Measurements from ENCODE around the gene TAF1A.

TAF1A gene

DNA sequence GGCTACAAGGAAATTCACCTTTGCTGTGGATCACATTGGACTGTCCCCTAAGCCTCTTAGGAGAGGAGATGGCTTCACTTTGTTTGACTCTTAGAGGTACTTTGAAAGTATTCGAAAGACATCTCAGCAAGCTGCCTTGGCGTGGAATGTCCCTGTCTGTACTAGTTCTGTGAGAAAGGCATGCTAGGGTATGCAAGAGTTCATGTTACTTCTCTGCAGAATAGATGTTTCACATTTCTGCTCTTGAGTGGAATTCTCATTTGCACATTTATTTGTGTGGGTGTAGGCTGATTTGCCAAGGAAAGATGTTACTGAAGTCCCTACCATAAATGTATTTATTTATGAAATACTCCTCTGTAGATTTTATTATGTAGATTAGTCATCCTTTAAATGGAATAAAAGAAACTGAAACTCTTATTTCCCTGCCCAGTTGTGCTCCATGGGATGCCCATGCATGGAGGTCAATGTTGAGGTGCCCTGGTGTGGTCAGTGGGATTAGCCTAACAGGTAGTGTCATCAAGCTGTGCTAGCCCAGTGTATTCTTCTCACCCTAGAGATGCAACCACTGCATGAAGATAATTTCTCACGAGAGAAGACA, 42.0 kb upstream of the TAF1A start:
- Histone ChIP-seq H3K9me3 (ENCODE audit: low read length) (no peaks in the 10 kb centered on the region), H4K20me1 (ENCODE audit: insufficient read depth, low read length) (no peaks in the 10 kb centered on the region), H3K27me3 (ENCODE audit: insufficient read depth, low read length) (no peaks in the 10 kb centered on the region), H3K79me2 (ENCODE audit: insufficient read depth, low read length) (no peaks in the 10 kb centered on the region), H3K4me3 (ENCODE audit: low read depth, low read length, poor library complexity, severe bottlenecking) (no peak overlapping the region), H3K4me1 (ENCODE audit: insufficient read depth, low read length, severe bottlenecking) (no peaks in the 10 kb centered on the region), H3K4me2 (ENCODE audit: low read length) (no peak overlapping the region), H3K9ac (ENCODE audit: low read length) (no peak overlapping the region), H3K36me3 (ENCODE audit: insufficient read depth, low read length) (peaks cover 31% of the 10 kb centered on the region), H3K9me2 (ENCODE audit: low read depth, low read length) (no peaks in the 10 kb centered on the region), H3F3A (ENCODE audit: insufficient read depth, low read length) (no peaks in the 10 kb centered on the region), H2AFZ (ENCODE audit: low read length) (no peak overlapping the region), H3K27ac (ENCODE audit: low read depth, low read length, poor library complexity, severe bottlenecking) (no peak overlapping the region)
- TF ChIP-seq, protein P1, sequence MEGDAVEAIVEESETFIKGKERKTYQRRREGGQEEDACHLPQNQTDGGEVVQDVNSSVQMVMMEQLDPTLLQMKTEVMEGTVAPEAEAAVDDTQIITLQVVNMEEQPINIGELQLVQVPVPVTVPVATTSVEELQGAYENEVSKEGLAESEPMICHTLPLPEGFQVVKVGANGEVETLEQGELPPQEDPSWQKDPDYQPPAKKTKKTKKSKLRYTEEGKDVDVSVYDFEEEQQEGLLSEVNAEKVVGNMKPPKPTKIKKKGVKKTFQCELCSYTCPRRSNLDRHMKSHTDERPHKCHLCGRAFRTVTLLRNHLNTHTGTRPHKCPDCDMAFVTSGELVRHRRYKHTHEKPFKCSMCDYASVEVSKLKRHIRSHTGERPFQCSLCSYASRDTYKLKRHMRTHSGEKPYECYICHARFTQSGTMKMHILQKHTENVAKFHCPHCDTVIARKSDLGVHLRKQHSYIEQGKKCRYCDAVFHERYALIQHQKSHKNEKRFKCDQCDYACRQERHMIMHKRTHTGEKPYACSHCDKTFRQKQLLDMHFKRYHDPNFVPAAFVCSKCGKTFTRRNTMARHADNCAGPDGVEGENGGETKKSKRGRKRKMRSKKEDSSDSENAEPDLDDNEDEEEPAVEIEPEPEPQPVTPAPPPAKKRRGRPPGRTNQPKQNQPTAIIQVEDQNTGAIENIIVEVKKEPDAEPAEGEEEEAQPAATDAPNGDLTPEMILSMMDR (IDR thresholded peaks at IDR 0.05; ENCODE audit: low read length), result no peak
- no peak for TF ChIP-seq EZH2 (IDR thresholded peaks at IDR 0.05; ENCODE audit: borderline replicate concordance, low read length)

DNA sequence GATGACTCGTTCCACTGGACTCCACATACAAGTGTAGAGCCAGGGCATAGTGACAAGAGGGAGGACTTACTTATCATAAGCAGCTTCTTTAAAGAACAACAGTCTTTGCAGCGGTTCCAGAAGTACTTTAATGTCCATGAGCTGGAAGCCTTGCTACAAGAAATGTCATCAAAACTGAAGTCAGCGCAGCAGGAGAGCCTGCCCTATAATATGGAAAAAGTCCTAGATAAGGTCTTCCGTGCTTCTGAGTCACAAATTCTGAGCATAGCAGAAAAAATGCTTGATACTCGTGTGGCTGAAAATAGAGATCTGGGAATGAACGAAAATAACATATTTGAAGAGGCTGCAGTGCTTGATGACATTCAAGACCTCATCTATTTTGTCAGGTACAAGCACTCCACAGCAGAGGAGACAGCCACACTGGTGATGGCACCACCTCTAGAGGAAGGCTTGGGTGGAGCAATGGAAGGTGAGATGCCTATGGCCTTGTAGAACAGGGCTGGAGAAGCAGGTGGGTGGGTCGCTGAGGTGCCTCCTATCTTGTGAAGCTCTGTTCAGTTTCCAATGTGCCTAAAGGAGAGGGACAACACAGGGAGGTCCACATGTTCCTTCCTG, 40.3 kb upstream of the TAF1A start:
- Histone ChIP-seq H3F3A (ENCODE audit: insufficient read depth, low read length) (no peaks in the 10 kb centered on the region), H3K9me2 (ENCODE audit: low read depth, low read length) (no peaks in the 10 kb centered on the region), H3K4me2 (ENCODE audit: low read length) (no peak overlapping the region), H2AFZ (ENCODE audit: low read length) (no peak overlapping the region), H3K27me3 (ENCODE audit: insufficient read depth, low read length) (no peaks in the 10 kb centered on the region), H3K9ac (ENCODE audit: low read length) (no peak overlapping the region), H4K20me1 (ENCODE audit: insufficient read depth, low read length) (no peaks in the 10 kb centered on the region), H3K9me3 (ENCODE audit: low read length) (no peaks in the 10 kb centered on the region), H3K4me1 (ENCODE audit: insufficient read depth, low read length, severe bottlenecking) (no peaks in the 10 kb centered on the region), H3K79me2 (ENCODE audit: insufficient read depth, low read length) (no peaks in the 10 kb centered on the region), H3K27ac (ENCODE audit: low read depth, low read length, poor library complexity, severe bottlenecking) (no peak overlapping the region), H3K36me3 (ENCODE audit: insufficient read depth, low read length) (peaks cover 25% of the 10 kb centered on the region), H3K4me3 (ENCODE audit: low read depth, low read length, poor library complexity, severe bottlenecking) (no peak overlapping the region)
- no peak for TF ChIP-seq EZH2 (IDR thresholded peaks at IDR 0.05; ENCODE audit: borderline replicate concordance, low read length)
- TF ChIP-seq, protein P1 (IDR thresholded peaks at IDR 0.05; ENCODE audit: low read length), result no peak

DNA sequence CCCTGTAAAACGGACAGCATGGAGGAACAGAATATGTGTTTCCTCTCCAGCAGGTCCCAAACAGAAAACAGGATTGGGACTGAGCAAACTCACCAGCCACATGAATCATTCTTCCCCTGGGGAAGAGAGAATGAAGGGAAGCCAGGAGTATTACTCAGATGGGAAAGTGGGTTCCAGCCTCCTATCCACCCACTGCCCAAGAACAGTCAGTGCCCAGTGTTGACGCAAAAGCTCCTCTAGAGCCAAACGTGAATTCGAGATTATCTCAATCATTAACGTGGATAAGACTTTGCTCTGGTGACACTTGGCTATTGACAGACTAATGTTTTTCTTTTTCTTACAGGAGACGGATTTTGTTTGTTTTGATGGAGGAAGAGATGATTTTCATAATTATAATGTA, 37.5 kb upstream of the TAF1A start:
- Histone ChIP-seq H3K27me3 (ENCODE audit: insufficient read depth, low read length) (no peaks in the 10 kb centered on the region), H3K79me2 (ENCODE audit: insufficient read depth, low read length) (no peaks in the 10 kb centered on the region), H2AFZ (ENCODE audit: low read length) (no peak overlapping the region), H3K36me3 (ENCODE audit: insufficient read depth, low read length) (peaks cover 28% of the 10 kb centered on the region), H3K4me2 (ENCODE audit: low read length) (no peak overlapping the region), H3K9me3 (ENCODE audit: low read length) (no peaks in the 10 kb centered on the region), H3K4me3 (ENCODE audit: low read depth, low read length, poor library complexity, severe bottlenecking) (no peak overlapping the region), H4K20me1 (ENCODE audit: insufficient read depth, low read length) (no peaks in the 10 kb centered on the region), H3K9me2 (ENCODE audit: low read depth, low read length) (no peaks in the 10 kb centered on the region), H3F3A (ENCODE audit: insufficient read depth, low read length) (no peaks in the 10 kb centered on the region), H3K4me1 (ENCODE audit: insufficient read depth, low read length, severe bottlenecking) (no peaks in the 10 kb centered on the region), H3K9ac (ENCODE audit: low read length) (no peak overlapping the region), H3K27ac (ENCODE audit: low read depth, low read length, poor library complexity, severe bottlenecking) (no peak overlapping the region)
- TF ChIP-seq EZH2 (IDR thresholded peaks at IDR 0.05; ENCODE audit: borderline replicate concordance, low read length), result no peak
- TF ChIP-seq, protein P1 (IDR thresholded peaks at IDR 0.05; ENCODE audit: low read length), result no peak
